TTC549 (cell line): ENCODE data around the gene NIPSNAP2.
"Not testable (repeated sequence)": the region's sequence is repeated elsewhere in the genome, so short reads cannot be mapped to it uniquely, and the experiment has no call there.

Experiments used
- FAIRE-seq: peaks from 2 replicates; lab custom pipeline; 2012; peaks lifted over from hg19 to GRCh38; lab: Jason Lieb, UNC

Gene NIPSNAP2

GRCh38 chr7:55964261-55965099, at the start of gene NIPSNAP2:
TSS of gene NIPSNAP2 (plus strand) at chr7:55964585. CDS start at chr7:55964610, 25 bp downstream.
- no peak for FAIRE-seq

DNA sequence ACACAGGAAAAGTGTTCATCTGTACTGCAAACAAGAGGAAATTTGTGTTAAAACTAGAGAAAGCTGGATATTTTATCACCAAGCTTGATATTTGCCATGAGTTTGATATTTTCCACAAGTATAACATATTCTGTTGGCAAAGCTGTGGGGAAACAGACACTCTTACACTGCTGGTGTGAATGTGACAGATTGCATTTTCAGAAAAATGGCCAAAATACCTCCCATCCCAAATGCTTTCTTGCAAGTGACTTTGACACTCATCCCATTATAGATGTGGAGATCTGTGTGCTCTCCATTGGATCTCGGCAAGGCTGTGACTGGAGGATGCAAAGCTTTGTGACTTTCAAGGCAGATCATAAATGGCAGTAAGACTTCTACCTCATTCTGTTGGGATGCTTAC, 46.6 kb upstream of the NIPSNAP2 start:
- no peak for FAIRE-seq

DNA sequence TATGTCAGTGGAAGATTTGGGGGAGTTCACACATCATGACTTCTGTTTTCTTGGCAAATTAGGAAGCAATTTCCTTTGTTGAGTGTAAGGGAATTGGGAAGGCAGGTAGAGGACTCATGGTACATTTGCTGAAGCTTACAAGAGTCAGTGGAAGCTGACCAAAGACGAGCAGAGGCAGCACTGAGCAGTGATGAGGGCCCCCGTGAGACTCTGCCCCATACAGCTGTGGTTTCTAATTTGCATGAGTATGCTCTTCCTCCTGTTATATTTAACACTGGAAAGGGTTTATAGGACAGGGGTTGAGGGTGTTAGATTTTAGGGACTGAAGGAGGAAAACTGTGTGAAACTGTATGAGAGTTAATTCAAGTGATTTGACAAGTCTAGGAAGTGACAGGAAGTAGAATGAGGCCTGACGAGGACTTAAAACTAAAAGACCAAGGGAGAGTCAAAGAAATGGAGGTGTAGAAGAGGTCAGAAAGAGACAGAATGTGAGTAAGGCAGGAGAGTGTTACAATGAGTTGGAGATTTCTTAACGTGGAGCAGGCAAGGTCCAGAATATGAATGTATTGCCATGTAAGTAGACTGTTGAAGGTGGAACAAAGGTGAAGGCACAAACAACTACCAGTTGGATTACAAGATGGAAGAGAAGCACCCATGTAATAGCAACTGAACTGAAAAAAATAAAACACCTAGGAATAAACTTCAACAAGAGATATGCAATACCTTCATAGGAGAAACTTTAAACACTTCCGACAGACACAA, 36.2 kb upstream of the NIPSNAP2 start:
- no peak for FAIRE-seq

DNA sequence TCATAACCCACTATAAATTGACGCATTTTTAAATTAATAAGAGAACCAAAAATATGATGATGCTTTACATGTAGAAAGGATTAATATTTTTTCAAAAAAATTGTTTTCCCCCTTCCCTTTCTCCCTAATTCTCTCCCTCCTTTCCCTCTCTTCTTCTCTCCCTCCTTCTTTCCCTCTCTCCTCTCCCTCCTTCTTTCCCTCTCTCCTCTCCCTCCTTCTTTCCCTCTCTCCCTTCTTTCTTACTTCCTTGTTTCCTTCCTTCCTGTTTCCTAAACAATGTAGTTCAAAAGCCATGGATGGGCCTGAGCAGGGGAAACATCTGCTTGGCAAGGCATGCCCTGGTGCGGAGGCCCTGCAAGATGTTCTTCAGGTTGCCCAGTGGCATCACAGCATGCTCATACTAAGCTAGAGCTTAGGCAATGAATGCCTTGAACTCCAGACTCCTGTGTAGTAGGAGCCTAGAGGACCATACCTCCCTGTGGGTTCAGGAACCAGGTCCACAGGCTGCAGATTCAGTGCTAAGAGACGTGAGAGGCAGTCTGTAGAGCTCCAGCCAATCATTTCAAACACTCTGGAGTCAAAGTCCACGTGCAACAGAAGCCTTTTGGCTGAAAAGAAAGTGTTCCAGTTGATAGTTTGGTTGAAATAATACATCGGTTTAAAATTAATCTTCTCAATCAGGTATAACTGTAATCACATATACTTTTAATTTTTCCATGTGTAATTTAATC, 32.8 kb upstream of the NIPSNAP2 start:
- no peak for FAIRE-seq

DNA sequence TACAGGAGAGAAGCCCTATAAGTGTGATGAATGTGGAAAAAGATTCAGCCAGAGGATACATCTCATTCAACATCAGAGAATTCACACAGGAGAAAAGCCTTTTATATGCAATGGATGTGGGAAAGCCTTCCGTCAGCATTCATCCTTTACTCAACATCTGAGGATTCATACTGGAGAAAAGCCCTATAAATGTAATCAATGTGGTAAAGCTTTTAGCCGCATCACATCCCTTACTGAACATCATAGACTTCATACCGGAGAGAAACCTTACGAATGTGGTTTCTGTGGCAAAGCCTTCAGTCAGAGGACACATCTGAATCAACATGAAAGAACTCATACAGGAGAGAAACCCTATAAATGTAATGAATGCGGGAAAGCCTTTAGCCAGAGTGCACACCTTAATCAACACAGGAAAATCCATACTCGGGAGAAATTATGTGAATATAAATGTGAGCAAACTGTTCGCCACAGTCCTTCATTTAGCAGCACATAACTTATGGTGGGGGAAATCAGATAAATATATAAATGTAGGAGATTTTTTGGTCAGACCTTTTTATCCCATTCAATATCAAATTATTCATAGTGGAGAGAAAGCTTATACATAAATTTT, 24.8 kb upstream of the NIPSNAP2 start:
- FAIRE-seq: no peak

DNA sequence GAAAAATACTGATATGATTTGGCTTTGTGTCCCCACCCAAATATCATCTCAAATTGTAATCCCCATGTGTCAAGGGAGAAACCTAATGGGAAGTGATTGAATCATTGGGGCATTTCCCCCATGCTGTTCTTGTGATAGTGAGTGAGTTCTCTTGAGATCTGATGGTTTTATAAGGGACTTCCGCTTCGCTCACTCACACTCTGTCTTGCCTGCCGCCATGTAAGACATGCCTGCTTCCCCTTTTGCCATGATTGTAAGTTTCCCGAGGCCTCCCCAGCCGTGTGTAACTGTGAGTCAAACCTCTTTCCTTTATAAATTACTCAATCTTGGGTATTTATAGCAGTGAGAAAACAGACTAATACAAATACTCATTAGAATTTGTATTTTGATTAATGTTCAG, 17.8 kb upstream of the NIPSNAP2 start:
- no peak for FAIRE-seq

- FAIRE-seq: no peak
These were observed 12.6 kb upstream of the NIPSNAP2 start, which contains the start of gene MRPS17 for GRCh38 chr7:55951637-55952351. TSS of gene MRPS17 (plus strand) at chr7:55951877. CDS start at chr7:55953196, 1,319 bp downstream.

DNA sequence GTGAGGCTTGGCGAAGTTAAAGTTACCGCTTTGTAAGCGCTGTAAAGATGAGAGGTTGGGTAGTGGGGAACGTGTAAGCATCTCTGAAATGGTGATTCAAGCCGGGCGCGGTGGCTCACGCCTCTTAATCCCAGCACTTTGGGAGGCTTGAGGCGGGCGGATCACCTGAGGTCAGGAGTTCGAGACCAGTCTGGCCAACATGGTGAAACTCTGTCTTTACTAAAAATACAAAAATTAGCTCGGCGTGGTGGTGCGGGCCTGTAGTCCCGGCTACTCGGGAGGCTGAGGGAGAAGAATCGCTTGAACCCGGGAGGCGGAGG, 12.1 kb upstream of the NIPSNAP2 start:
- not testable (repeated sequence) for FAIRE-seq

DNA sequence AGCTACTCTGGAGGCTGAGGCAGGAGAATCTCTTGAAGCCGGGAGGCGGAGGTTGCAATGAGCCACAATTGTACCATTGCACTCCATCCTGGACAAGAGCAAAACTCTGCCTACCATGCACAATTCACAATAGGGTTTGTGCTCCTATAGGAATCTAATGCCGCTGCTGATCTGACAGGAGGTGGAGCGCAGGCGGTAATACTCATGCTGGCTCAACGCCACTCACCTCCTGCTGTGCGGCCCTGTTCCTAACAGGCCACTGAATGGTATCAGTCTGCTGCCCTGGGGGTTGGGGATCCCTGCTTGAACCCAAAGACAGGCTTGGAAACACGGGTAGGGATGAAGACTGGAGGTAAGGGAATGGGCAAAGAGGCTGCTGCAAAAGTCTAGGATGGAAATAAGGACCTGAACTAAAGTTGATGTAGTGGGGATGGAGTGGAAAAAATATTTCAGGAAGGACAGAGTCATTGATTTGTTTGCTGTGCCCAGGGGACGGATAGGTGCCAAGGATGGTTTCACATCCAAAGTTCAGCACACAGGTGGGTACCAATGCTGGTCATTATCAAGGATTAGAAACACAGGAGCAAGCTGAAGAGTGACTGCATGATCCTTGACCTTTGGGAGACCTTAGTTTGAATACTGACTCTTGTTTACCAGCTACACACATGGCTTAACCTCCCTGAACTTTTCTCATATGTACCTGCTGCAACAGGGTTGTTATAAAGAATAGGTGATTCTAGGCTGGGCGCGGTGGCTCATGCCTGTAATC, 10.5 kb upstream of the NIPSNAP2 start:
- FAIRE-seq: no peak

GRCh38 chr7:55957190-55957589, 7.2 kb upstream of the NIPSNAP2 start:
- FAIRE-seq: no peak

- no peak for FAIRE-seq
These were observed 2.4 kb upstream of the NIPSNAP2 start for GRCh38 chr7:55962014-55962413.

- FAIRE-seq: no peak
These were observed 709 bp upstream of the NIPSNAP2 start for GRCh38 chr7:55963584-55964168.

DNA sequence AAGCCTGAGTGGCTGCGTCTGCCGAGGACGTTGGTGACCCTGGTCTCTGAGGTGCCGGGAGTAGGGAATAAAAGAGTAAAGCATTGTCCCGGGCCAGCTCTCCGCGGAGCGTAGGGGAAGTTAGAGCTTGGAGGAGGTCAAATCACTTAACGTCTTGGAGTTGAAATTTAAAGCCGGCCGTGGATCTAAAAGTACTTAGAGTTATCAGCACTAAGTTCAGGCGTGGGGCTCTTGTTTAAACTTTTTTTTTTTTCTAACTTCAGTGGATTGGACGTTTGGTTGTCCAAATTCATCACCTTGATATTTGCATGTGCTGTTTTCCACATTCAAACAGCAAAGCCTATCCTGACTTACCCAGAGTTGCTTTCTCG, 700 bp downstream of the NIPSNAP2 start:
- no peak for FAIRE-seq

DNA sequence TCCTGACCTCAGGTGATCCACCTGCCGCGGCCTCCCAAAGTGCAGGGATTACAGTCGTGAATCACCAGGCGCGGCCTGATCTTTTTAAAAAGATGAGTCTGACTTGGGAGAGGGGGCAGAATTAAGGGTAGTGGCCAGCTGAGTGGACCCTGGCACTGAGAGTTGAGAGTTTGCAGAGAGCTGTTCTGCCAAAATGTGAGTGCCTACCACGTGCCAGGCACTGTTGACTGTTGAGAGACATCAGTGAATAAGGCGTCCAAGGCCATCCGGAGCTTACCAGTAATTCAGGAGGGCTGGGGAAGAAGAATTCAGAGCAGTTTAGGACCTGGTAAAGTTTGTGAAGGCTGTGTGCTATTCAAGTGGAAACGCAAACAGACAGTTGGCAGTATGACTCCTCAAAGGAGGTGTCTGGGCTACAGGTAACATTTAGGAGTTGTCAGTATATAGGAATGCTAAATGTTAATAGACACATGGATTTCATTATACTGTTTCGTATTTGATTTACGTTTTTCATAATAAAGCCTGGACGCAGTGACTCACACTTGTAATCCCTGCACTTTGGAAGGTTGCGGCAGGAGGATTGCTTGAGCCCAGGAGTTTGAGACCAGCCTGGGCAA, 1.5 kb downstream of the NIPSNAP2 start:
- FAIRE-seq: no peak

DNA sequence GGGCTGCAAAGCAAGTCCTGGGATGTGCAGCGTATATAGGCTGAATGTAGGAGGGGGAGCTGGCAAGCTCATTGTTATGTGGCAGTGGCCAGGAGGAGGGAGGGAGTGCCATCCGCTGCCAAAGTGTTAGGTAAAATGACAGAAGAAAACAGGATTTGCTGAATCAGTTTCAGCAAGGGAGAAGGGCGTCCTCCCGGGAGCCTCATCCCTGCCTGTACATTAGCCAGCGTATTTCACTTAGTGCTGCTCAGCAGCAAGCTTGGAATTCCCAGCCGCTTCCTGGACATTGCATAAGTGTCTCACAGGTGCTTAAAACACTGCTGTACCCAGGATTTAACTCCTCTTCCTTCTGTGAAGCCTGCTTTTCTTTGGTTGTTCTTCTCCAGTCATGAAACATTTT, 2.5 kb downstream of the NIPSNAP2 start:
- no peak for FAIRE-seq

GRCh38 chr7:55969391-55969790, 5.0 kb downstream of the NIPSNAP2 start:
- no peak for FAIRE-seq

GRCh38 chr7:55970561-55970960, 6.2 kb downstream of the NIPSNAP2 start:
- FAIRE-seq: no peak

GRCh38 chr7:55970978-55971377, 6.6 kb downstream of the NIPSNAP2 start:
- FAIRE-seq: no peak

- FAIRE-seq: no peak
These were observed 9.4 kb downstream of the NIPSNAP2 start for GRCh38 chr7:55973747-55974250.
